Cerebellar cortex (tissue), 1 donor: ENCODE results near the gene LCN2.

Source experiments
- DNase-seq: peaks from one replicate; pipeline ENCODE4 v3.0.0-alpha.2; 2015; ENCODE audit warnings: low spot score

LCN2 gene

GRCh38 chr9:128201441-128202369 is 52.5 kb downstream of the LCN2 start:
- DNase-seq, result no peak

DNA sequence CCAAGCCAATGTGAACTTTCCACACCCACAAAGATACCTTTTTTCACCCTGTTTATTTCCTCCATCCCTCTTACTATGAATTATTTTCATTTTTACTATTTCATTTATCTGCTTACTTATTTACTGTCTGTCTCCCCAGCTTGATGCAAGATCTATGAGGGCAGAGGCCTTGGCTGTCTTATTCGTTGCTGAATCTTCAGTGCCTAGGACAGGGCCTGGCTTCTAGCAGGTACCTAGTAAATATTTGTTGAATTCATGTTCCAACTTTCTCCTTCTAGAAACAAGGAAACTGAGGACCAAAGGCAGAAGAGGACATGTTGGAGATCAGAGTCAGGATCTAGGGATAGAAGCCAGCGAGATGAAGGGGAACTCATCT is 53.4 kb downstream of the LCN2 start:
- DNase-seq, result no peak
